ENCODE measurements around the gene SULT1C3. TPM values are rescaled to one million over a fixed set of nuclear protein-coding genes. Genes with fewer than 3 reads are reported as not detected.
"Not testable (repeated sequence)": the region's sequence is repeated elsewhere in the genome, so short reads cannot be mapped to it uniquely, and the experiment has no call there.

The SULT1C3 gene
- total RNA-seq, 3 donors from 2014 or later: not detected

DNA sequence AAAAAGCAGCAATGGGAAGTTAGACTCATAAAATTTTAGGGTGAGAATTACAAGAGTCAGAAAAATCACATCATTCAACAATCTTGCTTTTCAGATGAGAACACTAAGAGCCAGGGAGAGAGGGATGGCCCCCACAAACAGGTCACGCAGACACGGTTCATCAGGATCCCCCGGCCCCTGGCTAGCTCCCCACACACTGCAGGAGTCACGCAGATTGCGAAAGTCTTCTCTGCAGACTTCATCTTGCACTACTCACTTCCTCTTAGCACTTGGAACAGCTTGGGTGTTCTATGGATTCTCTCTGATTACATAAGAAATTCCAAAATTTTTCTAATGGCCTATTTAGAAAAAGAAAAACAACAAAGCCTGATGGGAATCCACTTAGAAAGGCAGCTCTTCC is 27.3 kb downstream of the SULT1C3 start:
- DNase-seq (no peak), ATAC-seq (no peak)
- Mint-ChIP-seq H3K36me3 (ENCODE audit: insufficient read depth) (no peaks in the 10 kb centered on the region), H3K4me3 (no peak overlapping the region), H3K27me3 (ENCODE audit: low read depth) (peaks cover 13% of the 10 kb centered on the region), H3K9me3 (no peaks in the 10 kb centered on the region), H3K4me1 (ENCODE audit: low read depth) (no peaks in the 10 kb centered on the region)

DNA sequence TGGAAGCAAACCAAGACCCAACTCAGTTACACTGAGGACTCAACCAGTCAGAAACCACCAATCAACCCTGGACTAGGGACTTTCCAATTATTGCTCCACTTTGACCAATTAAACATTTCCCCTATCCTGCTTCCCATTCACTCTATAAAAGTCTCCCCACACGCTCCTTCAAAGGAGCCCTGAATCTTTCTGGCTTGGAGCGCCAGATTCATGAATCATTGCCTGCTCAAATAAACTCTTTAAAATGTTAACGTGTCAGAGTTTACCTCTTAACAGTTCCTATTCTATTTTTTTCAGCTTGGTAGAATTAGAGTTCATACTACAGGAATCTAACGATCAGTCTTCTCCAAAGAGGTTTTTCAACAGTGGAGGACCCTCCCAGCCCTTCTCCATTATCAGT is 28.2 kb downstream of the SULT1C3 start:
- Mint-ChIP-seq H3K36me3 (ENCODE audit: insufficient read depth) (no peaks in the 10 kb centered on the region), H3K4me1 (ENCODE audit: low read depth) (no peaks in the 10 kb centered on the region), H3K9me3 (no peaks in the 10 kb centered on the region), H3K4me3 (no peak overlapping the region), H3K27me3 (ENCODE audit: low read depth) (peaks cover 13% of the 10 kb centered on the region)
- ATAC-seq (no peak), DNase-seq (no peak)

DNA sequence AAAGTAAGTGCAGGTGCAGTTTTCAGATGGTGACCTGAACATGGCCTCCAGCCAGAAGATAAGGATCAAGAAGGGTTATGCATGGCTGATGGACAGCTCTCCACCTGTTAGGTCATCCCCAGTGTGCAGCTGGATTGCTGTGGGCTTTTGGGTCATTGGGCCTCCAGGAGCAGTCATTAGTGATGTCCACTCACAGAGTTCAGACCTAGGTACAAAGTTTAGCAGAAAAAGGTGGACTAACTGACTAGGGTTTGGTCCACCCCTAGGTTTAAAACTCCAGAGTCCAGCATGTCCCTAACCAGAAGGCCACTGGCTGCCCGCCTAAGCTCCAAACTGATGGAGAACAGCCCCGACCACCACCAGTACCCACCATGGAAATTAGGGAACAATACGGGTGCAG is 30.6 kb downstream of the SULT1C3 start:
- H3K4me1 Mint-ChIP-seq (ENCODE audit: low read depth): no peaks in the 10 kb centered on the region
- no peak for ATAC-seq
- DNase-seq: no peak
- no peak overlapping the region for H3K4me3 Mint-ChIP-seq
- H3K27me3 Mint-ChIP-seq (ENCODE audit: low read depth): peaks cover 10% of the 10 kb centered on the region
- H3K36me3 Mint-ChIP-seq (ENCODE audit: insufficient read depth): no peaks in the 10 kb centered on the region
- H3K9me3 Mint-ChIP-seq: no peaks in the 10 kb centered on the region

DNA sequence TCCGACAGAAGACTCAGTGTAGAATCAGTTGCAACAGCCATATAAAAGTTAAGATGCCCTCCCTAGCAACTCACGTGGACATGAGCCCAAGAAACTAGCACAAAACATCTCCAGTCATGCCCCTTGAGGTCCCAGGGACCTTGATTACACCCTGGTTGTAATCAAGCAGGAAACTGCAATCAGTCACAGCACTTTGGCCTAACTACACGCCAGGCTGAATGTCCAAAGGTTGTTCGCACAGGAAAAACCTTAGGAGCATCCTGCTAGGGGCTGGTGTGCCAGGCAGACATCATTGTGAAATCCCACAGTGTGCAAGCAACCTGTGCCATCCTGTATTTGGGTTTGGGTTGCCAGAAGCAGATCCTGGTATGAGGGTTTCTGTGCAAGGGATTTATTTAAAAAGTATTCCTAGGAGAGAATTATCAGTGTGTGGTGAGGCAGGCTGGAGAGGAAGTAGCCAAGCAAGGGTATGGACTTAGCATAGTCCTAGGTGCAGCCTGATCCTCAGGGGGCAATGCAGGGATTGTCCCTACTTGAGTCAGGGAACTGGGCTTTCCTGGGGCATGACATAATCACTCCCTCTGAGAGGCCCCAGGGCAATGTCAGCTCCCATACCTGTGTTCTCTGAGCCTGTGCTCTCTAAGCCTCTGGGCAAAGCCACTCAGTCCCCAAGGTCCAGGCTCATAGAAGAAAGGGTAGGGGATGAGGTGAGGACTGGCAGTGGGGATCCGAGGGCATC is 31.2 kb downstream of the SULT1C3 start:
- DNase-seq (no peak), ATAC-seq (no peak)
- no peaks in the 10 kb centered on the region for H3K4me1 Mint-ChIP-seq (ENCODE audit: low read depth)
- no peak overlapping the region for H3K4me3 Mint-ChIP-seq
- H3K36me3 Mint-ChIP-seq (ENCODE audit: insufficient read depth): no peaks in the 10 kb centered on the region
- no peaks in the 10 kb centered on the region for H3K9me3 Mint-ChIP-seq
- peaks cover 10% of the 10 kb centered on the region for H3K27me3 Mint-ChIP-seq (ENCODE audit: low read depth)

- Mint-ChIP-seq H3K4me1 (ENCODE audit: low read depth) (no peaks in the 10 kb centered on the region), H3K36me3 (ENCODE audit: insufficient read depth) (no peaks in the 10 kb centered on the region)
These were observed 32.0 kb downstream of the SULT1C3 start for GRCh38 chr2:108271691-108272253.

GRCh38 chr2:108278631-108279030 is 38.9 kb downstream of the SULT1C3 start:
- H3K4me3 Mint-ChIP-seq: no peak overlapping the region
- no peaks in the 10 kb centered on the region for H3K9me3 Mint-ChIP-seq
- peaks cover 3% of the 10 kb centered on the region for H3K27me3 Mint-ChIP-seq (ENCODE audit: low read depth)
- ATAC-seq (no peak), DNase-seq (no peak)
- H3K4me1 Mint-ChIP-seq (ENCODE audit: low read depth): no peaks in the 10 kb centered on the region
- H3K36me3 Mint-ChIP-seq (ENCODE audit: insufficient read depth): no peaks in the 10 kb centered on the region

More at GRCh38 chr2:108271691-108272253, 32.0 kb downstream of the SULT1C3 start:
- no peaks in the 10 kb centered on the region for H3K9me3 Mint-ChIP-seq
- ATAC-seq: no peak
- no peak for DNase-seq
- peaks cover 9% of the 10 kb centered on the region for H3K27me3 Mint-ChIP-seq (ENCODE audit: low read depth)
- no peak overlapping the region for H3K4me3 Mint-ChIP-seq

DNA sequence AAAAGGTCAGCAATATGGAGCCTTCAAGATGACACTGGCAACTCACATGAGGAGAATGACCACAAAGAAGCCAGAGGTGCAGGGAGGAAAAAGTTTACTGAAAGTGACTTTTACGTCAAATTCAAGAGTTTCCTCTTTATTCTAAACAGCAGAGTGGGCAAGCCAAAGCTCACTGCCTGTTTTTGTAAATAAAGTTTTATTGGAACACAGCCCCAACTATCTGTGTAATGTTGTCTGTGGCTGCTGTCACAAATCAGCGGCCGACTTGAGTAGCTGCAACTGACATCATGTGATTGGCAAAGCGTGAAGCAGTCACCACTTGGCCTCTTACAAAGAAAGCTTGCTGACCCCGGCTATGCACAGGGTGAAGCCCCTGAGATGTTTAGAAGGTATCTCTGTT is 39.7 kb downstream of the SULT1C3 start:
- ATAC-seq: no peak
- H3K27me3 Mint-ChIP-seq (ENCODE audit: low read depth): peaks cover 3% of the 10 kb centered on the region
- no peaks in the 10 kb centered on the region for H3K4me1 Mint-ChIP-seq (ENCODE audit: low read depth)
- no peak for DNase-seq
- H3K36me3 Mint-ChIP-seq (ENCODE audit: insufficient read depth): no peaks in the 10 kb centered on the region
- no peaks in the 10 kb centered on the region for H3K9me3 Mint-ChIP-seq
- no peak overlapping the region for H3K4me3 Mint-ChIP-seq

- H3K4me1 Mint-ChIP-seq (ENCODE audit: low read depth): no peaks in the 10 kb centered on the region
- H3K4me3 Mint-ChIP-seq: no peak overlapping the region
- peaks cover 3% of the 10 kb centered on the region for H3K27me3 Mint-ChIP-seq (ENCODE audit: low read depth)
- DNase-seq (no peak), ATAC-seq (no peak)
- no peaks in the 10 kb centered on the region for H3K9me3 Mint-ChIP-seq
- no peaks in the 10 kb centered on the region for H3K36me3 Mint-ChIP-seq (ENCODE audit: insufficient read depth)
These were observed 40.7 kb downstream of the SULT1C3 start for GRCh38 chr2:108280466-108280865.

DNA sequence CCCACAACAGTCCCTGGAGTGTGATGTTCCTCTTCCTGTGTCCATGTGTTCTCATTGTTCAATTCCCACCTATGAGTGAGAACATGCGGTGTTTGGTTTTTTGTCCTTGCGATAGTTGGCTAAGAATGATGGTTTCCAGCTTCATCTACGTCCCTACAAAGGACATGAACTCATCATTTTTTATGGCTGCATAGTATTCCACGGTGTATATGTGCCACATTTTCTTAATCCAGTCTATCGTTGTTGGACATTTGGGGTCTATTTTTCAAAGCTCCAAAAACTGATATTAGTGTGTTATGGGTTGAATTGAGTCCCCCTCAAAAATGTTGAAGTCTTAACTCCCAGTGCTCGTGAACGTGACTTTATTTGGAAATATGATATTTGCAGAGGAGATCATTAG is 44.8 kb downstream of the SULT1C3 start:
- not testable (repeated sequence) for H3K27me3 Mint-ChIP-seq (ENCODE audit: low read depth); ATAC-seq; H3K36me3 Mint-ChIP-seq (ENCODE audit: insufficient read depth); H3K4me1 Mint-ChIP-seq (ENCODE audit: low read depth); H3K9me3 Mint-ChIP-seq; DNase-seq; H3K4me3 Mint-ChIP-seq

DNA sequence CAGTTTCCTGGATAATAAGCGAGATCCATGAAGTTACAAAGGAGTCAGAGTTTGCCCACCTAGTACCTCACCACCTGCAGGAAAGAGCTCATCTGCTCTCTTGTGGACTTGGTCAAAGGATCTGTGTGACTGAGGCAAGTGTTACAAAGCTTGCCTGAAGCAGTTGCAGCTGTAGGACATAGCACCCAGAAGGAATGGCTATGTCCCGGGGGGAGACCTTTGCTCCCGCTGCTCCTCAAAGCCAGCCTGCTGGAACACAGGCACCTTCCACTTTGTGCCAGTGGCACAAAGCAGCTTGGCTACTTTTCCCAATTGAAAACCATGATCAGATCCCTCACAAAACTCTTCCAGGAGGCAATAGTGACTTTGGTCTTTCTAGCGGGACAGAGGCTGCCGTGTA is 45.8 kb downstream of the SULT1C3 start:
- Mint-ChIP-seq H3K36me3 (ENCODE audit: insufficient read depth) (no peaks in the 10 kb centered on the region), H3K27me3 (ENCODE audit: low read depth) (no peaks in the 10 kb centered on the region), H3K4me1 (ENCODE audit: low read depth) (no peaks in the 10 kb centered on the region), H3K4me3 (no peak overlapping the region), H3K9me3 (no peaks in the 10 kb centered on the region)
- DNase-seq (no peak), ATAC-seq (no peak)

- H3K36me3 Mint-ChIP-seq (ENCODE audit: insufficient read depth): no peaks in the 10 kb centered on the region
- H3K4me1 Mint-ChIP-seq (ENCODE audit: low read depth): no peaks in the 10 kb centered on the region
- H3K9me3 Mint-ChIP-seq: no peaks in the 10 kb centered on the region
- DNase-seq (no peak), ATAC-seq (no peak)
- no peaks in the 10 kb centered on the region for H3K27me3 Mint-ChIP-seq (ENCODE audit: low read depth)
- H3K4me3 Mint-ChIP-seq: no peak overlapping the region
These were observed 47.4 kb downstream of the SULT1C3 start for GRCh38 chr2:108287169-108287568.

- Mint-ChIP-seq H3K9me3 (no peaks in the 10 kb centered on the region), H3K4me3 (no peak within 1 kb of the TSS), H3K27me3 (ENCODE audit: low read depth) (no peaks in the 10 kb centered on the region), H3K4me1 (ENCODE audit: low read depth) (no peaks in the 10 kb centered on the region), H3K36me3 (ENCODE audit: insufficient read depth) (no peaks in the 10 kb centered on the region)
- DNase-seq: no peak
- no peak for ATAC-seq
These were observed 48.9 kb downstream of the SULT1C3 start, which contains the start of gene SULT1C2 for GRCh38 chr2:108288534-108289106. Gene SULT1C2, plus strand, starts transcription at chr2:108288895. Its CDS starts 4,773 bp downstream, at chr2:108293668.

GRCh38 chr2:108293850-108294249 is 54.1 kb downstream of the SULT1C3 start:
- H3K4me3 Mint-ChIP-seq: no peak overlapping the region
- H3K27me3 Mint-ChIP-seq (ENCODE audit: low read depth): no peaks in the 10 kb centered on the region
- H3K9me3 Mint-ChIP-seq: no peaks in the 10 kb centered on the region
- ATAC-seq: no peak
- no peak for DNase-seq
- H3K36me3 Mint-ChIP-seq (ENCODE audit: insufficient read depth): no peaks in the 10 kb centered on the region
- no peaks in the 10 kb centered on the region for H3K4me1 Mint-ChIP-seq (ENCODE audit: low read depth)

- Mint-ChIP-seq H3K9me3 (no peaks in the 10 kb centered on the region), H3K36me3 (ENCODE audit: insufficient read depth) (no peaks in the 10 kb centered on the region), H3K27me3 (ENCODE audit: low read depth) (peaks cover 2% of the 10 kb centered on the region), H3K4me1 (ENCODE audit: low read depth) (no peaks in the 10 kb centered on the region), H3K4me3 (no peak overlapping the region)
- ATAC-seq (no peak), DNase-seq (no peak)
These were observed 57.8 kb downstream of the SULT1C3 start for GRCh38 chr2:108297436-108298141.

Data from activated T-cell treated with anti-CD3 and anti-CD28 coated beads, Interleukin-2, amount 50 U/mL, for 4 hours (primary cell).